B cell (primary cell): ENCODE results near the gene KIAA1586. TPM values are rescaled to one million over a fixed set of nuclear protein-coding genes. Genes with fewer than 3 reads are reported as not detected.

Source experiments
- ATAC-seq: fragments of 200-7000 bp; cut with Tn5 transposase; one replicate; pipeline ENCODE4 v1.10.0; 2021; ENCODE audit warnings: low read depth, mild to moderate bottlenecking, moderate number of reproducible peaks, moderate library complexity
- CTCF ChIA-PET: fragments of 350-600 bp; sonication (Branson Sonifier 250); formaldehyde crosslinking; loops from one replicate; lab custom pipeline; 2021; ENCODE audit warnings: antibody characterized with exemption, inconsistent platforms; lab: Charles Lee
- POLR2A ChIA-PET: fragments of 350-600 bp; sonication (Branson Sonifier 250); formaldehyde crosslinking; loops from one replicate; lab custom pipeline; 2021; ENCODE audit warnings: antibody characterized with exemption; lab: Charles Lee
- DNase-seq: peaks from one replicate; pipeline ENCODE4 v3.0.0; 2013
- H2AFZ ChIP-seq: 2 replicates; pipeline ENCODE4 v1.6.1; 2012; ENCODE audit warnings: mild to moderate bottlenecking, low read depth, low read length; ENCODE audit not compliant: insufficient read depth, poor library complexity, severe bottlenecking
- H3K27ac ChIP-seq, 2 donors: 1 replicate in 1 of 2; 2 replicates in 1 of 2; pipeline ENCODE4 v1.5.1; 2012 to 2013; ENCODE audit warnings: low read length in 2 of 2, mild to moderate bottlenecking in 2 of 2, moderate library complexity in 1 of 2
- H3K27me3 ChIP-seq, 4 experiments: fragments of 200-600 bp in 1 of 4; sonication (generic) in 1 of 4; replicated peaks in 1 of 4; 1 replicate in 2 of 4; 2 replicates in 2 of 4; pipeline versions ENCODE4 v1.6.1 to v1.7.0; 2013 to 2016; ENCODE audit warnings: low read length in 3 of 4, mild to moderate bottlenecking in 2 of 4, mixed read lengths in 1 of 4, moderate library complexity in 1 of 4; ENCODE audit not compliant: insufficient read depth in 4 of 4, control insufficient read depth in 3 of 4; ENCODE audit errors: control extremely low read depth in 1 of 4
- H3K36me3 ChIP-seq, 2 experiments: replicated peaks in 1 of 2; 1 replicate in 1 of 2; 2 replicates in 1 of 2; pipeline versions ENCODE4 v1.6.1 to v1.7.1; 2013; ENCODE audit warnings: low read length in 1 of 2; ENCODE audit not compliant: insufficient read depth in 2 of 2, control insufficient read depth in 1 of 2; ENCODE audit errors: control extremely low read depth in 1 of 2, extremely low read depth in 1 of 2
- H3K4me1 ChIP-seq, 2 donors: fragments of 200-600 bp in 1 of 2; sonication (generic) in 1 of 2; 1 replicate in 1 of 2; 2 replicates in 1 of 2; pipeline versions ENCODE4 v1.5.1 to v1.6.1; 2013 to 2017; ENCODE audit warnings: low read length in 2 of 2; ENCODE audit not compliant: control insufficient read depth in 2 of 2, insufficient read depth in 2 of 2
- H3K4me2 ChIP-seq: replicated peaks from 2 replicates; pipeline ENCODE3; 2012; ENCODE audit warnings: mild to moderate bottlenecking, low read depth, low read length; ENCODE audit not compliant: poor library complexity, severe bottlenecking
- H3K4me3 ChIP-seq, 5 experiments: fragments of 200-600 bp in 1 of 5; sonication (generic) in 1 of 5; 1 replicate in 3 of 5; 2 replicates in 2 of 5; pipeline versions ENCODE4 v1.5.1 to v1.7.0; 2011 to 2016; ENCODE audit warnings: low read length in 4 of 5, mild to moderate bottlenecking in 4 of 5, low read depth in 2 of 5, control low read depth in 1 of 5, moderate library complexity in 1 of 5; ENCODE audit not compliant: insufficient read depth in 1 of 5; ENCODE audit errors: control extremely low read depth in 1 of 5, extremely low read depth in 1 of 5
- H3K79me2 ChIP-seq: fragments of 200-600 bp; sonication (generic); one replicate; pipeline ENCODE4 v1.6.0; 2016; ENCODE audit warnings: low read length; ENCODE audit not compliant: control insufficient read depth, insufficient read depth
- H3K9ac ChIP-seq: fragments of 200-600 bp; sonication (generic); 2 replicates; pipeline ENCODE4 v1.6.1; 2017; ENCODE audit warnings: mild to moderate bottlenecking, low read length, moderate library complexity
- H3K9me3 ChIP-seq, 3 donors: one replicate each; pipeline versions ENCODE4 v1.6.1 to v1.7.1; 2013; ENCODE audit warnings: low read length in 2 of 3; ENCODE audit not compliant: control insufficient read depth in 2 of 3, insufficient read depth in 1 of 3; ENCODE audit errors: control extremely low read depth in 1 of 3
- H4K20me1 ChIP-seq: 2 replicates; pipeline ENCODE4 v1.6.0; 2012; ENCODE audit warnings: mild to moderate bottlenecking, low read length; ENCODE audit not compliant: insufficient read depth, control insufficient read depth, poor library complexity, severe bottlenecking
- H3K27ac Mint-ChIP-seq: one replicate; pipeline ENCODE4 v1.8.0; 2021; ENCODE audit warnings: mixed read lengths
- H3K27me3 Mint-ChIP-seq: one replicate; pipeline ENCODE4 v1.8.0; 2021; ENCODE audit warnings: mixed read lengths
- H3K4me1 Mint-ChIP-seq: one replicate; pipeline ENCODE4 v1.8.0; 2021; ENCODE audit warnings: mixed read lengths
- H3K4me3 Mint-ChIP-seq: one replicate; pipeline ENCODE4 v1.8.0; 2021; ENCODE audit warnings: mixed read lengths
- H3K9me3 Mint-ChIP-seq: one replicate; pipeline ENCODE4 v1.8.0; 2022; ENCODE audit warnings: mixed read lengths; ENCODE audit not compliant: insufficient read depth
- EZH2 ChIP-seq: IDR thresholded peaks from 2 replicates; pipeline ENCODE4 v1.6.1; 2012; ENCODE audit warnings: borderline replicate concordance, low read depth, mild to moderate bottlenecking, moderate library complexity, low read length; ENCODE audit not compliant: insufficient read depth, poor library complexity, severe bottlenecking
- WGBS: methylation state at CpG from one replicate; pipeline ENCODE4 v1.1.5; 2013; ENCODE audit warnings: missing lambda C conversion rate; ENCODE audit not compliant: insufficient coverage; 5-methylcytosine and 5-hydroxymethylcytosine counted together
- intact Hi-C: fragments of 100-400 bp; cut with micrococcal nuclease; formaldehyde crosslinking; loops from one replicate; pipeline ENCODE4 v1.10.0; 2022
- polyA plus RNA-seq: library from polyadenylated mRNA; depleted of rRNA; stranded (reverse); fragments of >200 nt; gene quantifications from 2 replicates; pipeline ENCODE4 v1.2.3, GENCODE V29; 2012
- total RNA-seq, 2 donors: library from RNA; stranded (reverse); fragments of 120-200 nt in 1 of 2; gene quantifications; 1 replicate in 1 of 2; 2 replicates in 1 of 2; pipeline versions ENCODE4 v1.2.3 to v1.2.4, GENCODE V29; 2013 to 2022
- TF ChIP-seq, protein P1 (sequence below): fragments of 200-600 bp; IDR thresholded peaks from one replicate; pipeline ENCODE4 v1.8.0; 2022; ENCODE audit warnings: antibody characterized with exemption, mild to moderate bottlenecking

Gene KIAA1586
- total and polyA plus RNA-seq, 2 donors (not counting 1 experiment from before 2014, with no cell fraction given): 1.2 to 16.3 TPM

DNA sequence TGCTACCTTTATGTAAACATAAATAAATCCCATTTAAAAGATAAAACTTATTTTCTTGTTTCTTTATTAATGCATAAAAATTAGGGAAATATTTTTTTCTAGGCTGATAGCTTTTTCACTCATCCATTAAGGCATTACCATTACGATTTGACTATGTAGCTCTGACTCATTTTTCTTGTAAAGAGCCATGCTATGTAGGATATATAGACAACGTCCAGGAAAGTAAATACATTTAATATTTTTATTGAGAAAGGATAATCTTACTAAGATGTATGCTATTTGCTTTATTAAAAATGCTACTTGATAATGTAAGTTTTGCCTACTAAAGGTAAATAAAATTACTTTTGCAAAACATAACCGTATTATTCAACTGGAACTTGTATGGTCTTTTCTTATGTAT is 19.2 kb upstream of the KIAA1586 start:
- no peaks in the 10 kb centered on the region for H3K36me3 ChIP-seq
- no peak overlapping the region for H2AFZ ChIP-seq
- H3K4me2 ChIP-seq: no peak overlapping the region
- H3K4me1 Mint-ChIP-seq: no peaks in the 10 kb centered on the region
- no peak overlapping the region for H3K27ac ChIP-seq
- peaks cover 0 to 8% (median 0%) of the 10 kb centered on the region in 4 experiments for H3K27me3 ChIP-seq
- peaks cover 5 to 10% (median 6%) of the 10 kb centered on the region in 3 donors for H3K9me3 ChIP-seq
- no peak overlapping the region for H3K9ac ChIP-seq
- ChIA-PET CTCF (no interaction called here), POLR2A (no interaction called here)
- H4K20me1 ChIP-seq: no peaks in the 10 kb centered on the region
- peaks cover 30% of the 10 kb centered on the region for H3K27me3 Mint-ChIP-seq
- TF ChIP-seq, protein P1, sequence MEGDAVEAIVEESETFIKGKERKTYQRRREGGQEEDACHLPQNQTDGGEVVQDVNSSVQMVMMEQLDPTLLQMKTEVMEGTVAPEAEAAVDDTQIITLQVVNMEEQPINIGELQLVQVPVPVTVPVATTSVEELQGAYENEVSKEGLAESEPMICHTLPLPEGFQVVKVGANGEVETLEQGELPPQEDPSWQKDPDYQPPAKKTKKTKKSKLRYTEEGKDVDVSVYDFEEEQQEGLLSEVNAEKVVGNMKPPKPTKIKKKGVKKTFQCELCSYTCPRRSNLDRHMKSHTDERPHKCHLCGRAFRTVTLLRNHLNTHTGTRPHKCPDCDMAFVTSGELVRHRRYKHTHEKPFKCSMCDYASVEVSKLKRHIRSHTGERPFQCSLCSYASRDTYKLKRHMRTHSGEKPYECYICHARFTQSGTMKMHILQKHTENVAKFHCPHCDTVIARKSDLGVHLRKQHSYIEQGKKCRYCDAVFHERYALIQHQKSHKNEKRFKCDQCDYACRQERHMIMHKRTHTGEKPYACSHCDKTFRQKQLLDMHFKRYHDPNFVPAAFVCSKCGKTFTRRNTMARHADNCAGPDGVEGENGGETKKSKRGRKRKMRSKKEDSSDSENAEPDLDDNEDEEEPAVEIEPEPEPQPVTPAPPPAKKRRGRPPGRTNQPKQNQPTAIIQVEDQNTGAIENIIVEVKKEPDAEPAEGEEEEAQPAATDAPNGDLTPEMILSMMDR: no peak
- TF ChIP-seq EZH2: no peak
- no peak overlapping the region for H3K4me3 Mint-ChIP-seq
- DNase-seq (no peak), ATAC-seq (no peak)
- no peak overlapping the region for H3K4me3 ChIP-seq
- peaks cover 19% of the 10 kb centered on the region for H3K9me3 Mint-ChIP-seq
- intact Hi-C loops: loop anchor here (10.0 kb wide), 1 partner anchor 122 kb away; no protein-coding TSS in a partner anchor
- H3K27ac Mint-ChIP-seq: no peak overlapping the region
- WGBS: no CpG with 5 or more reads among the region's 3 CpGs
- H3K4me1 ChIP-seq: no peaks in the 10 kb centered on the region
- H3K79me2 ChIP-seq: no peaks in the 10 kb centered on the region

DNA sequence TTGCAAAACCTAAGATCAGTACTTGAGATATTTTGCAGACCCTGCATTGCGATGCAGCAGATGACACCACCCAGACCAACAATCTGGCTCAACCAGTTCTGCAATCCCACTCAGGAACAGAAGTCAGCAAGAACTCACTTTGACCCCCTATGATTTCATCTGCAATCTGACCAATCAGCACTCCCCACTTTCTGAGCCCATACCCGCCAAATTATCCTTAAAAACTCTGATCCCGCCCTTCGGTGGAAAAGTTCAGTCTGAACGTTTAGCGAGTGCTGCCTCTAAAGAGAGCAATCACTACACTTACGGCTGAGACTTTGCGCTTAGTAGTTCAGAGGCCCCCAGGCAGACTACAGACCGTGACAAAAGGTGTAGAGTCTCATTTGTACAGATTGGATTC is 17.3 kb upstream of the KIAA1586 start:
- Histone ChIP-seq H3K4me1 (no peaks in the 10 kb centered on the region), H3K4me3 (no peak overlapping the region), H3K36me3 (no peaks in the 10 kb centered on the region), H3K27me3 (peaks cover 0 to 8% (median 0%) of the 10 kb centered on the region in 4 experiments), H3K4me2 (no peak overlapping the region), H3K9me3 (peaks cover 4 to 10% (median 5%) of the 10 kb centered on the region in 3 donors), H3K79me2 (no peaks in the 10 kb centered on the region), H4K20me1 (no peaks in the 10 kb centered on the region), H3K27ac (no peak overlapping the region), H2AFZ (no peak overlapping the region), H3K9ac (no peak overlapping the region)
- no peak for ATAC-seq
- ChIA-PET POLR2A (no interaction called here), CTCF (no interaction called here)
- Mint-ChIP-seq H3K27ac (no peak overlapping the region), H3K4me1 (no peaks in the 10 kb centered on the region), H3K27me3 (peaks cover 36% of the 10 kb centered on the region), H3K4me3 (no peak overlapping the region), H3K9me3 (peaks cover 13% of the 10 kb centered on the region)
- TF ChIP-seq EZH2: no peak
- TF ChIP-seq, protein P1: no peak
- 94% methylated on average over 9 of the region's 9 CpGs for WGBS
- intact Hi-C loops: loop anchor here (10.0 kb wide), 1 partner anchor 124 kb away; no protein-coding TSS in a partner anchor
- DNase-seq: no peak
